ENCODE results near the gene TEC. TPM values are rescaled to one million over a fixed set of nuclear protein-coding genes. Genes with fewer than 3 reads are reported as not detected.

Gene TEC
- total and polyA plus RNA-seq, 9 of the 15 experiments (the other 6 are each of a cell fraction or from before 2014, with no cell fraction given): 5.3 to 14.7 (median 8.8) TPM

- DNase-seq (ENCODE audit: extremely low read depth in 1 of 4, low spot score in 3 of 4) (no peak), FAIRE-seq (no peak), ATAC-seq (peak; percentile 44; the same call in 2 of the 3 replicates)
- CTCF ChIA-PET (ENCODE audit: low intra/inter-chr PET ratio): no interaction called here
- intact Hi-C loops (cut with micrococcal nuclease): no loop called here
- in situ Hi-C loops (cut with MboI): no loop called here
- Histone ChIP-seq H3K27me3 (ENCODE audit: control insufficient read depth in 2 of 2, insufficient read depth in 2 of 2, low read length in 2 of 2) (no peaks in the 10 kb centered on the region), H2AFZ (ENCODE audit: low read depth, low read length) (no peak overlapping the region), H3K4me2 (ENCODE audit: insufficient read depth, low read length) (no peak overlapping the region), H3K9ac (ENCODE audit: insufficient read depth in 1 of 2, low read depth in 2 of 2, low read length in 2 of 2) (no peak overlapping the region), H3K79me2 (ENCODE audit: control insufficient read depth, insufficient read depth, low read length) (no peaks in the 10 kb centered on the region), H3K27ac (ENCODE audit: extremely low read depth, low read depth, low read length) (no peak overlapping the region), H3K4me1 (replicated peaks in 1 of 2; ENCODE audit: control insufficient read depth in 2 of 2, insufficient read depth in 2 of 2, low read length in 2 of 2) (no peaks in the 10 kb centered on the region), H3K4me3 (no peak overlapping the region), H3K9me3 (replicated peaks; ENCODE audit: control insufficient read depth, insufficient read depth, low read depth, low read length) (no peaks in the 10 kb centered on the region), H3K9me1 (ENCODE audit: control insufficient read depth, insufficient read depth, low read length) (no peaks in the 10 kb centered on the region), H3K36me3 (ENCODE audit: control insufficient read depth, insufficient read depth, low read length) (no peaks in the 10 kb centered on the region), H4K20me1 (replicated peaks; ENCODE audit: control insufficient read depth, insufficient read depth, low read length) (no peaks in the 10 kb centered on the region)
- peak; percentile 76 for TF ChIP-seq TEAD4 (IDR thresholded peaks at IDR 0.05; ENCODE audit: low read length)
- TF ChIP-seq TEAD4 (CRISPR knock-in tag; IDR thresholded peaks at IDR 0.05; ENCODE audit: borderline replicate concordance): no peak
- TF ChIP-seq ZNF384 (IDR thresholded peaks at IDR 0.05; ENCODE audit: low read depth, low read length): 0 out of 2 replicates have a peak, but pooled peaks have one; percentile 43
- TF ChIP-seq TEAD1 (CRISPR knock-in tag; IDR thresholded peaks at IDR 0.05): peak; percentile 75 to 84
- peak; percentile 70; the same call in 1 of the 2 replicates for TF ChIP-seq TEAD2 (tag; IDR thresholded peaks at IDR 0.05)
- TF ChIP-seq, protein P1, sequence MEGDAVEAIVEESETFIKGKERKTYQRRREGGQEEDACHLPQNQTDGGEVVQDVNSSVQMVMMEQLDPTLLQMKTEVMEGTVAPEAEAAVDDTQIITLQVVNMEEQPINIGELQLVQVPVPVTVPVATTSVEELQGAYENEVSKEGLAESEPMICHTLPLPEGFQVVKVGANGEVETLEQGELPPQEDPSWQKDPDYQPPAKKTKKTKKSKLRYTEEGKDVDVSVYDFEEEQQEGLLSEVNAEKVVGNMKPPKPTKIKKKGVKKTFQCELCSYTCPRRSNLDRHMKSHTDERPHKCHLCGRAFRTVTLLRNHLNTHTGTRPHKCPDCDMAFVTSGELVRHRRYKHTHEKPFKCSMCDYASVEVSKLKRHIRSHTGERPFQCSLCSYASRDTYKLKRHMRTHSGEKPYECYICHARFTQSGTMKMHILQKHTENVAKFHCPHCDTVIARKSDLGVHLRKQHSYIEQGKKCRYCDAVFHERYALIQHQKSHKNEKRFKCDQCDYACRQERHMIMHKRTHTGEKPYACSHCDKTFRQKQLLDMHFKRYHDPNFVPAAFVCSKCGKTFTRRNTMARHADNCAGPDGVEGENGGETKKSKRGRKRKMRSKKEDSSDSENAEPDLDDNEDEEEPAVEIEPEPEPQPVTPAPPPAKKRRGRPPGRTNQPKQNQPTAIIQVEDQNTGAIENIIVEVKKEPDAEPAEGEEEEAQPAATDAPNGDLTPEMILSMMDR (IDR thresholded peaks at IDR 0.05 in 2 of 3, conservative IDR thresholded peaks at IDR 0.05 in 1 of 3; ENCODE audit: insufficient read depth in 2 of 3, low read depth in 1 of 3, low read length in 3 of 3): peak; percentile 14 to 32 (median 25); a peak in 4 of 6 replicates
- TF ChIP-seq, protein P2, sequence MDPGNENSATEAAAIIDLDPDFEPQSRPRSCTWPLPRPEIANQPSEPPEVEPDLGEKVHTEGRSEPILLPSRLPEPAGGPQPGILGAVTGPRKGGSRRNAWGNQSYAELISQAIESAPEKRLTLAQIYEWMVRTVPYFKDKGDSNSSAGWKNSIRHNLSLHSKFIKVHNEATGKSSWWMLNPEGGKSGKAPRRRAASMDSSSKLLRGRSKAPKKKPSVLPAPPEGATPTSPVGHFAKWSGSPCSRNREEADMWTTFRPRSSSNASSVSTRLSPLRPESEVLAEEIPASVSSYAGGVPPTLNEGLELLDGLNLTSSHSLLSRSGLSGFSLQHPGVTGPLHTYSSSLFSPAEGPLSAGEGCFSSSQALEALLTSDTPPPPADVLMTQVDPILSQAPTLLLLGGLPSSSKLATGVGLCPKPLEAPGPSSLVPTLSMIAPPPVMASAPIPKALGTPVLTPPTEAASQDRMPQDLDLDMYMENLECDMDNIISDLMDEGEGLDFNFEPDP (CRISPR knock-in tag; IDR thresholded peaks at IDR 0.05): no peak
- TF ChIP-seq KDM2B (CRISPR knock-in tag; IDR thresholded peaks at IDR 0.05): no peak
- BruUV-seq (replicated peaks): no TSS peak
- POLR2A ChIA-PET: no interaction called here
- 35% methylated on average over 3 of the region's 3 CpGs for WGBS (ENCODE audit: insufficient coverage, low coverage, missing lambda C conversion rate)
Observed at GRCh38 chr4:48102303-48102702, 167.3 kb downstream of the TEC start.

All from K562 (cell line).